KMS-11 (cell line): ENCODE results near the gene ANAPC16.

ENCODE experiments used
- H2AFZ ChIP-seq: fragments of 200-600 bp; sonication (generic); 2 replicates; pipeline ENCODE4 v1.6.1; 2016; ENCODE audit warnings: antibody characterized with exemption, mixed run types, low read depth
- H3K27ac ChIP-seq: fragments of 200-600 bp; sonication (generic); 2 replicates; pipeline ENCODE4 v1.6.1; 2016; ENCODE audit warnings: mild to moderate bottlenecking, mixed run types
- H3K27me3 ChIP-seq: fragments of 200-600 bp; sonication (generic); 2 replicates; pipeline ENCODE4 v1.6.1; 2017; ENCODE audit warnings: mild to moderate bottlenecking, low read depth, mixed run types, moderate library complexity; ENCODE audit not compliant: insufficient read depth
- H3K36me3 ChIP-seq: fragments of 200-600 bp; sonication (generic); 2 replicates; pipeline ENCODE4 v1.6.1; 2017; ENCODE audit warnings: mild to moderate bottlenecking, mixed run types; ENCODE audit not compliant: insufficient read depth
- H3K4me1 ChIP-seq: fragments of 200-600 bp; sonication (generic); 2 replicates; pipeline ENCODE4 v1.6.1; 2016; ENCODE audit warnings: mild to moderate bottlenecking, low read depth, mixed run types; ENCODE audit not compliant: poor library complexity, severe bottlenecking
- H3K4me2 ChIP-seq: fragments of 200-600 bp; sonication (generic); 2 replicates; pipeline ENCODE4 v1.7.0; 2016; ENCODE audit warnings: mild to moderate bottlenecking, mixed run types
- H3K4me3 ChIP-seq: fragments of 200-600 bp; sonication (generic); IDR thresholded peaks from 2 replicates; pipeline ENCODE4 v1.6.1; 2017; ENCODE audit warnings: low read depth, low read length, mixed read lengths; ENCODE audit not compliant: insufficient read depth
- H3K79me2 ChIP-seq: fragments of 200-600 bp; sonication (generic); 2 replicates; pipeline ENCODE4 v1.6.1; 2016; ENCODE audit warnings: low read depth, mixed run types; ENCODE audit not compliant: insufficient read depth
- H3K9ac ChIP-seq: fragments of 200-600 bp; sonication (generic); 2 replicates; pipeline ENCODE4 v1.6.1; 2016; ENCODE audit warnings: mild to moderate bottlenecking, mixed run types
- H4K20me1 ChIP-seq: fragments of 200-600 bp; sonication (generic); 2 replicates; pipeline ENCODE4 v1.6.1; 2016; ENCODE audit warnings: mild to moderate bottlenecking, mixed run types; ENCODE audit not compliant: insufficient read depth
- TF ChIP-seq, protein P1 (sequence below): fragments of 200-600 bp; sonication (generic); conservative IDR thresholded peaks from 2 replicates; pipeline ENCODE4 v1.6.1; 2017; ENCODE audit warnings: low read depth, mild to moderate bottlenecking, antibody characterized with exemption, low read length, moderate library complexity, mixed read lengths

The ANAPC16 gene

DNA sequence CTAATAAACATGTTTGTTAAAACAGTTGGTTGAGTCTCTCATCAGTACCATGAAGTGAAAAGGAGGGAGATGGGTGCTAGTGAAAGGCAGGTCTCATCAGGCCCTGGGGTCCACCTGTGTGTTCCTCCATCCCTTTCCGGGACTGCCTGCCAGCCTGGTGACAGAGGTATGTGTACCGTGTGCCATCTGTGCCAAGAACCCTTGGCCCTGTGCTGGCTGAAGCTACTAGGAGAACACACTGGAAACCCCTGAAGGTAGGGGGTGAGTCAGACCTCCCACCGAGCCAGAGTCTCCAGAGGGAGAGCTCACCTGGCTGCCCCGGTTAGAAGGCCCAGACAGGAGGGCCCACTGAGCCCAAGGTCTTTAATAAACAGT is 60.2 kb downstream of the ANAPC16 start:
- Histone ChIP-seq H4K20me1 (no peaks in the 10 kb centered on the region), H2AFZ (no peak overlapping the region), H3K36me3 (no peaks in the 10 kb centered on the region), H3K27me3 (no peaks in the 10 kb centered on the region), H3K9ac (peak overlapping the region; percentile 80; the same call in 1 of the 2 replicates), H3K27ac (peak overlapping the region; percentile 64; the same call in 1 of the 2 replicates), H3K4me2 (peak overlapping the region; percentile 97), H3K4me3 (no peak overlapping the region), H3K79me2 (peaks cover 20% of the 10 kb centered on the region), H3K4me1 (peaks cover 49% of the 10 kb centered on the region)
- TF ChIP-seq, protein P1, sequence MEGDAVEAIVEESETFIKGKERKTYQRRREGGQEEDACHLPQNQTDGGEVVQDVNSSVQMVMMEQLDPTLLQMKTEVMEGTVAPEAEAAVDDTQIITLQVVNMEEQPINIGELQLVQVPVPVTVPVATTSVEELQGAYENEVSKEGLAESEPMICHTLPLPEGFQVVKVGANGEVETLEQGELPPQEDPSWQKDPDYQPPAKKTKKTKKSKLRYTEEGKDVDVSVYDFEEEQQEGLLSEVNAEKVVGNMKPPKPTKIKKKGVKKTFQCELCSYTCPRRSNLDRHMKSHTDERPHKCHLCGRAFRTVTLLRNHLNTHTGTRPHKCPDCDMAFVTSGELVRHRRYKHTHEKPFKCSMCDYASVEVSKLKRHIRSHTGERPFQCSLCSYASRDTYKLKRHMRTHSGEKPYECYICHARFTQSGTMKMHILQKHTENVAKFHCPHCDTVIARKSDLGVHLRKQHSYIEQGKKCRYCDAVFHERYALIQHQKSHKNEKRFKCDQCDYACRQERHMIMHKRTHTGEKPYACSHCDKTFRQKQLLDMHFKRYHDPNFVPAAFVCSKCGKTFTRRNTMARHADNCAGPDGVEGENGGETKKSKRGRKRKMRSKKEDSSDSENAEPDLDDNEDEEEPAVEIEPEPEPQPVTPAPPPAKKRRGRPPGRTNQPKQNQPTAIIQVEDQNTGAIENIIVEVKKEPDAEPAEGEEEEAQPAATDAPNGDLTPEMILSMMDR: no peak

DNA sequence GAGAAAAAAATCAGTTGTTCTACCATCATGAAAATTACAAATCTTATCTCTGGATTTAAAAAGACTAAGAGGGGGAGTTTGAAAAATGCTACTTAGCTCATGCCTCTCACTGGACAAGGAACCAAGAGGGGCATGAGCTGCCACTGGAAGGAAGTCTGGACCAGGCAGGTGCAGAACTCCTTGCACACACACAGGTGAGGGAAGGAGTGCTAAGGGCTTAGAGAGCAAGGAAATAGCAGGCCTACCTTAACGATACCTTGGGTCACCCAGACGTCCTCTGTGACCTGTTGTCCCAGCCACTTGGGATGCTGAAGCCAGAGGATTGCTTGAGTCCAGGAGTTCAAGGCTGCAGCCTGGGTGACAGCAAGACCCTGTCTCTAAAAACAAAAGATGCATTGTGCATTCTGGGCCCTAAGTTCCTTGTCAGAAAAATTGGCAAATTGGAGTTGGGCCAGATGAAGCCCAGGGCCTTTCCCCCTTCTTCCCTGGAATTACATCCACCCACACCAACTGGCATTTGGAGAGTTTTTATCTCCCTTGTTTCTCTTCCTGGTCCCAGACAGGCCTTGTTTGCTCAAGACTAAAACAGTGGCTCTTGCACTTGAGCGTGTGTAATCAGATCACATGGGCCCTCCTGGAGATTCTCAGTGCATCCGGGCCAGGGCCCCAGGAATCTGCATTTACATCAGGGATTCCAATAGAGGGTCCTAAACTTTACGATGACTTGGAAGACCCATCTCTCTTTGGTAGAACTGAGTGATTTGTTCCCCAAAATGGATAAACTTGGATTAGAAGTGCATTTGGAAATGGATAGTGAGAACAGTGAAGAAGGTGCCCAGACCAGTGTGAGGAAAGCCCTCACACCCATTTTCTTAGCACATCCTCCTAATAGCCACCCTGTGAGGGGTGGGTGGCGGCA is 60.9 kb downstream of the ANAPC16 start:
- H3K27ac ChIP-seq: no peak overlapping the region; the same call in 1 of the 2 replicates
- H3K79me2 ChIP-seq: peaks cover 20% of the 10 kb centered on the region
- TF ChIP-seq, protein P1: no peak
- H3K4me1 ChIP-seq: peaks cover 43% of the 10 kb centered on the region
- no peak overlapping the region for H2AFZ ChIP-seq
- no peaks in the 10 kb centered on the region for H3K27me3 ChIP-seq
- H3K4me2 ChIP-seq: no peak overlapping the region
- H4K20me1 ChIP-seq: no peaks in the 10 kb centered on the region
- H3K4me3 ChIP-seq: no peak overlapping the region
- H3K9ac ChIP-seq: no peak overlapping the region
- no peaks in the 10 kb centered on the region for H3K36me3 ChIP-seq

DNA sequence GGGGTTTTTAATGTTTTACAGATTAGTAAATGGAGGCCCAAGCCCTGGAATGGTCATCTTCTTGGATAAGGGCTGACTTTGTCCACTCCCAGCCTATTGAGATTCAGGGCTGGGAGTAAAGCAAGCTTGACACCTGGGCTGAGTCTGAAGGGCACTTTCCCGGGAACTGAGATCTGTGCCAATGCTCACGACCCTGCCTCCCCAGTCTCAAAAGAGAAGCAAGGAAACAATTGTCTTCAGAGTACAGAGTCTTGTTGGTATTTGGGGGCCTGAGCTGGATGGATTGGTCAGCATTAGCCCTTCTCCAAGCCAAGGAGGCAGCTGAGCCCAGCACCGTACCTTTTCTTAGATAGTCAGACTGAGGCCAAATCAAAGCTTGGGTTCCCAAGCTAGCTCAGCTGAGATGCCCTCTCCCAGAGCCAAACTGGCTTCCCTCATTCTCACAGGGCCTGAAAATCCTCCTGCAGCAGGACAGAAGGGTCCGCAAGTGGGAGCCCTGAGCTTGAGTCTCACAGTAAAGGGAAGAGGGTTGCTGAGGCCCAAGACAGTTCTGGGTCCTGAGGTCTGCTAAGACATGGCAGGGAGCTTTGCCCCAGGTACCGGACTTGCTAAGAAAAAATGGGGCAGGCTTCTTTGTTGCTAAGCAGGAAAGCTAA is 61.7 kb downstream of the ANAPC16 start:
- peaks cover 20% of the 10 kb centered on the region for H3K79me2 ChIP-seq
- H3K4me2 ChIP-seq: no peak overlapping the region
- no peaks in the 10 kb centered on the region for H3K27me3 ChIP-seq
- no peak overlapping the region for H3K9ac ChIP-seq
- TF ChIP-seq, protein P1: no peak
- no peak overlapping the region for H2AFZ ChIP-seq
- peaks cover 37% of the 10 kb centered on the region for H3K4me1 ChIP-seq
- no peaks in the 10 kb centered on the region for H3K36me3 ChIP-seq
- no peak overlapping the region for H3K4me3 ChIP-seq
- H4K20me1 ChIP-seq: no peaks in the 10 kb centered on the region
- H3K27ac ChIP-seq: no peak overlapping the region; the same call in 1 of the 2 replicates

DNA sequence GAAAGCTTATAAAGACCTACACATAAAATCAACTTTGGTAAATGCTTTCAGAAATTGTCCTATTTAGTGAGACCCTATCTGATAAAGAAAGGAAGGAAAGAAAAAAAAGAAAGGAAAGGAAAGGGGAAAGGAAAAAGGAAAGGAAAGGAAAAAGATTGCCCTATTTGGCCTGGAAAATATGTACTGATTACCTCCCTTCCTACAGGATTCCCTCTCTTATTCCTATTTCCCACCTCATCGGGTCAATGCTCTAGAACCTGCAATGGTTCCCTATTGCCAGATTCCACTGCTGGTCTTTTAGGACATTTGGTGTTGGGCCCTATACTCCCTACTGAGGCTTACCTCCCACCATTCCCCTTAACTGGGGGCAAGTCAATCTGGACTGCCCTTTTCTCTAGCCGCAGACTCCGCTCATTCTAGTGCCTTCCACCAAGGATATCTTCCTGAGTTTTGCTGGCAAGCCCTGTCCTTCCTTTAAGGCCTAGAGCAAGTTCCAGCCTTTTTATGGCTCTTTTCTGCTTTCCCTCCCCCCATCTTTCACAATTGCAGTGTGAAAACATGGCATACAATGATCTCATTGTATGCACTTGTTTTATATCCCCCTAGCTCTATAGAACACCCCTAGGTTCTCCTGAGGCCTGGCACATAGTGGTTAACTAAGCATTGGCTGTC is 62.3 kb downstream of the ANAPC16 start:
- Histone ChIP-seq H3K27ac (no peak overlapping the region; the same call in 1 of the 2 replicates), H2AFZ (no peak overlapping the region), H3K79me2 (peaks cover 20% of the 10 kb centered on the region), H3K4me1 (peaks cover 32% of the 10 kb centered on the region), H4K20me1 (no peaks in the 10 kb centered on the region), H3K36me3 (no peaks in the 10 kb centered on the region), H3K9ac (no peak overlapping the region), H3K4me3 (no peak overlapping the region), H3K4me2 (no peak overlapping the region), H3K27me3 (no peaks in the 10 kb centered on the region)
- TF ChIP-seq, protein P1: no peak
